H9 (cell line): ENCODE measurements around the gene CACNA1G. TPM values are rescaled to one million over a fixed set of nuclear protein-coding genes. Genes with fewer than 3 reads are reported as not detected.

Experiments used
- DNase-seq: peaks from one replicate; pipeline ENCODE4 v3.0.0-alpha.2; 2017
- H2AFZ ChIP-seq: one replicate; pipeline ENCODE4 v1.6.1; 2013; ENCODE audit warnings: mild to moderate bottlenecking, low read length, control low read depth, moderate library complexity
- H2AK5ac ChIP-seq: 2 replicates; pipeline ENCODE4 v1.6.1; 2013; ENCODE audit warnings: low read length, control low read depth, mixed read lengths; ENCODE audit not compliant: insufficient read length
- H2BK120ac ChIP-seq: one replicate; pipeline ENCODE4 v1.6.1; 2013; ENCODE audit warnings: low read depth, mild to moderate bottlenecking, low read length, control low read depth, inconsistent platforms; ENCODE audit not compliant: poor library complexity, severe bottlenecking
- H2BK12ac ChIP-seq: 2 replicates; pipeline ENCODE4 v1.6.1; 2013; ENCODE audit warnings: low read length, control low read depth, mixed read lengths, low read depth; ENCODE audit not compliant: insufficient read length
- H2BK15ac ChIP-seq: 2 replicates; pipeline ENCODE4 v1.6.1; 2013; ENCODE audit warnings: low read depth, low read length, control low read depth
- H2BK20ac ChIP-seq: one replicate; pipeline ENCODE4 v1.6.1; 2013; ENCODE audit warnings: low read depth, mild to moderate bottlenecking, low read length, control low read depth, inconsistent platforms; ENCODE audit not compliant: poor library complexity, severe bottlenecking
- H2BK5ac ChIP-seq: 2 replicates; pipeline ENCODE4 v1.6.1; 2013; ENCODE audit warnings: low read length, control low read depth, mixed read lengths; ENCODE audit not compliant: insufficient read length
- H3K14ac ChIP-seq: 2 replicates; pipeline ENCODE4 v1.6.1; 2013; ENCODE audit warnings: low read length, control low read depth; ENCODE audit not compliant: insufficient read depth
- H3K18ac ChIP-seq: 2 replicates; pipeline ENCODE4 v1.6.1; 2013; ENCODE audit warnings: low read depth, mild to moderate bottlenecking, mixed read lengths, low read length, control low read depth; ENCODE audit not compliant: insufficient read length
- H3K23ac ChIP-seq: 2 replicates; pipeline ENCODE4 v1.6.1; 2013; ENCODE audit warnings: low read length, control low read depth, mixed read lengths, low read depth; ENCODE audit not compliant: insufficient read length
- H3K23me2 ChIP-seq: 2 replicates; pipeline ENCODE4 v1.6.1; 2013; ENCODE audit warnings: low read depth, mild to moderate bottlenecking, mixed read lengths, low read length, control low read depth; ENCODE audit not compliant: insufficient read length, poor library complexity, severe bottlenecking
- H3K27ac ChIP-seq: 2 replicates; pipeline ENCODE4 v1.5.1; 2013; ENCODE audit warnings: low read length, control low read depth, mixed read lengths, low read depth; ENCODE audit not compliant: insufficient read length
- H3K27me3 ChIP-seq: 2 replicates; pipeline ENCODE4 v1.6.1; 2013; ENCODE audit warnings: low read length, control low read depth, inconsistent platforms; ENCODE audit not compliant: insufficient read depth
- H3K4ac ChIP-seq: 2 replicates; pipeline ENCODE4 v1.6.1; 2013; ENCODE audit warnings: low read depth, mild to moderate bottlenecking, control low read depth, inconsistent platforms, low read length, moderate library complexity
- H3K4me1 ChIP-seq: 2 replicates; pipeline ENCODE4 v1.6.1; 2013; ENCODE audit warnings: low read length, control low read depth, inconsistent platforms; ENCODE audit not compliant: insufficient read depth
- H3K4me2 ChIP-seq: 2 replicates; pipeline ENCODE4 v1.6.1; 2013; ENCODE audit warnings: low read length, control low read depth, mixed read lengths; ENCODE audit not compliant: insufficient read length, insufficient read depth
- H3K56ac ChIP-seq: 2 replicates; pipeline ENCODE4 v1.6.1; 2013; ENCODE audit warnings: low read depth, mild to moderate bottlenecking, mixed read lengths, low read length, control low read depth; ENCODE audit not compliant: insufficient read length
- H3K79me1 ChIP-seq: 2 replicates; pipeline ENCODE4 v1.6.1; 2013; ENCODE audit warnings: low read depth, mild to moderate bottlenecking, moderate library complexity, low read length, control low read depth, inconsistent platforms; ENCODE audit not compliant: insufficient read depth, poor library complexity, severe bottlenecking
- H3K79me2 ChIP-seq: 2 replicates; pipeline ENCODE4 v1.6.1; 2013; ENCODE audit warnings: low read length, control low read depth, inconsistent platforms; ENCODE audit not compliant: insufficient read depth
- H3K9ac ChIP-seq: 2 replicates; pipeline ENCODE4 v1.6.1; 2013; ENCODE audit warnings: low read length, control low read depth, mixed read lengths; ENCODE audit not compliant: insufficient read length; ENCODE audit errors: extremely low read depth
- H3K9me3 ChIP-seq: one replicate; pipeline ENCODE4 v1.6.1; 2013; ENCODE audit warnings: low read depth, low read length, inconsistent platforms; ENCODE audit not compliant: control insufficient read depth
- H3T11ph ChIP-seq: one replicate; pipeline ENCODE4 v1.6.1; 2013; ENCODE audit warnings: mild to moderate bottlenecking, low read length, control low read depth, inconsistent platforms
- H4K20me1 ChIP-seq: one replicate; pipeline ENCODE4 v1.6.1; 2013; ENCODE audit not compliant: control insufficient read depth, insufficient read length, insufficient read depth
- H4K5ac ChIP-seq: 2 replicates; pipeline ENCODE4 v1.6.1; 2013; ENCODE audit warnings: low read depth, mild to moderate bottlenecking, mixed read lengths, low read length, control low read depth; ENCODE audit not compliant: insufficient read length
- H4K8ac ChIP-seq: replicated peaks from 2 replicates; pipeline ENCODE4 v1.6.1; 2013; ENCODE audit warnings: low read length, control low read depth, mixed read lengths, low read depth; ENCODE audit not compliant: insufficient read length
- H4K91ac ChIP-seq: 2 replicates; pipeline ENCODE4 v1.6.1; 2013; ENCODE audit warnings: low read depth, mild to moderate bottlenecking, moderate library complexity, mixed read lengths, low read length, control low read depth; ENCODE audit not compliant: insufficient read length
- H3K27ac Mint-ChIP-seq, 3 experiments: 2 replicates in 2 of 3; 3 replicates in 1 of 3; pipeline ENCODE4 v1.8.0; 2020 to 2021; ENCODE audit warnings: mixed read lengths in 3 of 3, mild to moderate bottlenecking in 1 of 3, moderate library complexity in 1 of 3
- H3K27me3 Mint-ChIP-seq: 2 replicates; pipeline ENCODE4 v1.8.0; 2021; ENCODE audit warnings: low read depth, mild to moderate bottlenecking, moderate library complexity, mixed read lengths
- H3K36me3 Mint-ChIP-seq, 3 experiments: 2 replicates in 2 of 3; 3 replicates in 1 of 3; pipeline ENCODE4 v1.8.0; 2020 to 2021; ENCODE audit warnings: low read depth in 3 of 3, mixed read lengths in 3 of 3; ENCODE audit not compliant: insufficient read depth in 1 of 3
- H3K4me1 Mint-ChIP-seq, 2 experiments: 2 replicates each; pipeline ENCODE4 v1.8.0; 2020; ENCODE audit warnings: mixed read lengths in 2 of 2
- H3K4me3 Mint-ChIP-seq, 2 experiments: 2 replicates in 1 of 2; 3 replicates in 1 of 2; pipeline ENCODE4 v1.8.0; 2020 to 2021; ENCODE audit warnings: mild to moderate bottlenecking in 2 of 2, mixed read lengths in 2 of 2, moderate library complexity in 1 of 2
- H3K9me3 Mint-ChIP-seq, 2 experiments: 2 replicates in 1 of 2; 3 replicates in 1 of 2; pipeline ENCODE4 v1.8.0; 2020; ENCODE audit warnings: mild to moderate bottlenecking in 2 of 2, mixed read lengths in 2 of 2, moderate library complexity in 1 of 2
- CTCF ChIP-seq: fragments of 200-600 bp; sonication (generic); conservative IDR thresholded peaks from 3 replicates; pipeline ENCODE4 v1.8.0; 2021; ENCODE audit warnings: antibody characterized with exemption, mild to moderate bottlenecking
- WGBS: extraction: QIAGEN DNeasy Blood & Tissue Kit; methylation state at CpG from one replicate; pipeline ENCODE4 v1.1.7; 2013; ENCODE audit warnings: missing lambda C conversion rate, low lambda C conversion rate, mixed read lengths; ENCODE audit not compliant: insufficient read length; ENCODE audit errors: extremely low coverage; 5-methylcytosine and 5-hydroxymethylcytosine counted together
- total RNA-seq: library from RNA; stranded (reverse); gene quantifications from 2 replicates; pipeline ENCODE4 v1.2.1, GENCODE V29; 2021

CACNA1G gene
- total RNA-seq, 1 experiment from 2014 or later, result 1.5 TPM

- H3K4me2 ChIP-seq, result no peak overlapping the region
- no peak overlapping the region for H3K56ac ChIP-seq
- H3K4me1 ChIP-seq, result peaks cover 2% of the 10 kb centered on the region; the same call in 1 of the 2 replicates
- H3K18ac ChIP-seq, result no peak overlapping the region
- H3K9me3 ChIP-seq, result no peaks in the 10 kb centered on the region
- H3K4ac ChIP-seq, result no peak overlapping the region
- WGBS, result no CpG with 5 or more reads among the region's 5 CpGs
- H2BK120ac ChIP-seq, result no peak overlapping the region
- Mint-ChIP-seq H3K27ac (peak overlapping the region in 1 of 3 experiments; percentile 40; a peak in 2 of 7 replicates), H3K9me3 (no peaks in the 10 kb centered on the region), H3K36me3 (no peaks in the 10 kb centered on the region), H3K4me3 (no peak overlapping the region), H3K4me1 (peaks cover 21 to 25% of the 10 kb centered on the region in 2 experiments), H3K27me3 (peaks cover 27% of the 10 kb centered on the region)
- H3K23ac ChIP-seq, result no peak overlapping the region
- no peak for TF ChIP-seq CTCF
- no peaks in the 10 kb centered on the region for H3K79me2 ChIP-seq
- no peak overlapping the region for H2BK15ac ChIP-seq
- H2BK12ac ChIP-seq, result no peak overlapping the region
- no peak overlapping the region for H4K5ac ChIP-seq
- H4K8ac ChIP-seq, result no peak overlapping the region
- H3K14ac ChIP-seq, result no peak overlapping the region
- no peak overlapping the region for H4K91ac ChIP-seq
- no peak for DNase-seq
- no peak overlapping the region for H2BK5ac ChIP-seq
- no peak overlapping the region for H3K9ac ChIP-seq
- no peak overlapping the region for H2BK20ac ChIP-seq
- H2AK5ac ChIP-seq, result no peak overlapping the region
- no peaks in the 10 kb centered on the region for H3K23me2 ChIP-seq
- no peaks in the 10 kb centered on the region for H3K79me1 ChIP-seq
- H3K27me3 ChIP-seq, result no peaks in the 10 kb centered on the region; the same call in 1 of the 2 replicates
- no peaks in the 10 kb centered on the region for H4K20me1 ChIP-seq
- no peak overlapping the region for H3K27ac ChIP-seq
- no peak overlapping the region for H2AFZ ChIP-seq
- no peak overlapping the region for H3T11ph ChIP-seq
These were observed 33.3 kb upstream of the CACNA1G start for GRCh38 chr17:50527155-50527762.
